AML-193 (cell line): ENCODE data around the gene RBM39.
"Not testable (repeated sequence)": the region's sequence is repeated elsewhere in the genome, so short reads cannot be mapped to it uniquely, and the experiment has no call there.

ENCODE experiments used
- DNase-seq, 2 experiments: peaks; one replicate each; lab custom pipeline; 2025; lab: John Stamatoyannopoulos, UW

RBM39 gene

DNA sequence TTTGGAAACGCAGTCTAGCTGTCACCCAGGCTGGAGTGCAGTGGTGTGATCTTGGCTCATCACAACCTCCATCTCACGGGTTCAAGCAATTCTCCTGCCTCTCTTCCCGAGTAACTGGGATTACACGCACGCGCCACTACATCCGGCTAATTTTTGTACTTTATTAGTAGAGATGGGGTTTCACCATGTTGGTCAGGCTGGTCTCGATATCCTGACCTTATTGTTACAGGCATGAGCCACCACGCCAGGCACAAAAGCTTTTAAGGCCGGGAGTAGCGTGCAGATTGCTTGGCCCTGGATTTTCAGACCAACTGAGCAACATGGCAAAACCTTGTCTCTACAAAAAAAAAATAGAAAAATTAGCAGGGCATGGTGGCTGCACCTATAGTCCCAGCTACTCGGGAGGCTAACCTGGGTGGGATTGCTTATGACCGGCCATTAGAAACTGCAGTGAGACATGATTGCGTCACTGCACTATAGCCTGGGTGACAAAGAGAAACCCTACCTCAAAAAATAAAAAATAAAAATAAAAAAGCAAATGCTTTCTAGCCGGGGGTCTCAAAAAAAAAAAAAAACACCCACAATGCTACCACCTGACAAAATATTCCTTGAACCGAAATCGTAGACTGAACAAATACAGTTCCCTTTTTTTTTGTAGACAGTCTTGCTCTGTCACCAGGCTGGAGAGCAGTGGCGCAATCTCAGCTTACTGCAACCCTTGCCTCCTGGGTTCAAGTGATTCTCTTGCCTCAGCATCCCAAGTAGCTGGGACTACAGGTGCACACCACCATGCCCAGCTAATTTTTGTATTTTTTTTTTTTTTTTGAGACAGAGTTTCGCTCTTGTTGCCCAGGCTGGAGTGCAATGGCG, 15.0 kb downstream of the RBM39 start:
- peak; percentile 9 to 36 for DNase-seq

- no peak for DNase-seq
Measured at GRCh38 chr20:35724321-35725230, 17.5 kb downstream of the RBM39 start.

GRCh38 chr20:35723652-35724320, 18.3 kb downstream of the RBM39 start:
- DNase-seq, result not testable (repeated sequence)

DNA sequence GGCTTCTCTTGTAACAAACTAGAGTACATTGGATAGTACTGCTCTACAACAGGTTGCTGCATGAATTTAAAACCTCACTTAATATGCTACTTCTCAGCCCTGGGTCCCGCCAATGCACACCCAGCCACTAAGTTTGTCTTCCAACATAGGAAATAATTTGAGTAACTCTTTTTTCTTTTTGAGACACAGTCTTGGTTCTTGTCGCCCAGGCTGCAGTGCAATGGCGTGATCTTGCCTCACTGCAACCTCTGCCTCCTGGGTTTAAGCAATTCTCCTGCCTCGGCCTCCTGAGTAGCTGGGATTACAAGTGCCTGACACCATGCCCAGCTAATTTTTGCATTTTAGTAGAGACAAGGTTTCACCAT, 18.8 kb downstream of the RBM39 start:
- DNase-seq, result not testable (repeated sequence)

DNA sequence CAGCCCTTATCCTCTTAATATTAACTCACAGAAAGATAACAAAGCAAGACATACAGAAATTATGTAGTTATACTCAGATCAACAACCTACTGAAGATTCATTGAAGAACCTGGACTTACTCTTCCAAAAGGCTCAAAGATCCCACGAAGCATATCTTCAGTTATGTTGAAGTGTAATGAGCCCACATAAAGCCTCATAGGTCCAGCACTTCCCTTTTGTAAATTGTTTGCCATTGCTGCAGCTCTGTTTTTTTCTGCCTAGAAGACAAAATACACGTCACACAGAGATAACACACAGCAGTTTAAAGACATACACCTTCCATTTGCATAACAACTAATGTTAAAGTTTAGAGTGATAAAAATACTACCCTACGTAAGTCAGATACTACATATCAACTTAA, 20.4 kb downstream of the RBM39 start:
- no peak for DNase-seq

- DNase-seq, result no peak
Measured at GRCh38 chr20:35721219-35721618, 20.8 kb downstream of the RBM39 start.

DNA sequence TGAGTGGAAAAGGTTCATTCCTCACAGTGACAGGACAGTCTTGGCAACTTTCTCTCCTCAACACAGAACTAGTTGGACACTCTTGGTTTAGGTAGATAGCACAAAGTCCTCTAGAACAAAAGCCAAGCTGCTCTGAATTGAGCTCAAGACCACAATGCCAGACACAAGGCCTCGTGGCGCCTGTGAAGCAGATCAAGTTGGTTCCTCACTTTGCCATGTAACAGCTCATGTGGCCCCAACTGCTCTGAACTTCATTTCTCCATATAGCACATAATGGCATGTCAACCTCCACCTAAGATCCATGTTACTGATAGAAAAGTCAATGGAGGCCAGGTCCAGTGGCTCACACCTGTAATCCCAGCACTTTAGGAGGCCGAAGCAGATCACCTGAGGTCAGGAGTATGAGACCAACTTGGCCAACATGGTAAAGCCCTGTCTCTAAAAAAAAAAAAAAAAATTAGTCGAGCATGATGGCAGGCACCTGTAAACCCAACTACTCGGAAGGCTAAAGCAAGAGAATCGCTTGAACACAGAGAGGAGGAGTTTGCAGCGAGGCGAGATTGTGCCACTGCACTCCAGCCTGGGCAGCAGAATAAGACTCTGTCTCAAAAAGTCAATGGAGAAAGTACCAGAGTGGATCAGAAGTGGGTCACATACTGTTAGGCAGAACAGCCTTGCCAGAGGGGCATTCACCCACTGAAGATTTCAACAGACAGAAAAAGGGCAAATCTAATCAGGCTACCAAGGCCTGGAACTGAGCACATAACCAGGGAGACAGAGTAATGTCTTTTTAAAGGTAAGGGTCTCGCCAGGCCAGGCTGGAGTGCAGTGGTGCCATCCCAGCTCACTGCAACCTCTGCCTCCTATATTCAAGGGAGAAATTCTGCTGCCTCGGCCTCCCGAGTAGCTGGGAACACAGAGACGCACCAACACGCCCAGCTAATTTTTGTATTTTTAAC, 21.6 kb downstream of the RBM39 start:
- DNase-seq, result no peak

GRCh38 chr20:35719717-35720116, 22.3 kb downstream of the RBM39 start:
- DNase-seq, result no peak

- no peak for DNase-seq
Measured at GRCh38 chr20:35718972-35719635, 23.0 kb downstream of the RBM39 start.

DNA sequence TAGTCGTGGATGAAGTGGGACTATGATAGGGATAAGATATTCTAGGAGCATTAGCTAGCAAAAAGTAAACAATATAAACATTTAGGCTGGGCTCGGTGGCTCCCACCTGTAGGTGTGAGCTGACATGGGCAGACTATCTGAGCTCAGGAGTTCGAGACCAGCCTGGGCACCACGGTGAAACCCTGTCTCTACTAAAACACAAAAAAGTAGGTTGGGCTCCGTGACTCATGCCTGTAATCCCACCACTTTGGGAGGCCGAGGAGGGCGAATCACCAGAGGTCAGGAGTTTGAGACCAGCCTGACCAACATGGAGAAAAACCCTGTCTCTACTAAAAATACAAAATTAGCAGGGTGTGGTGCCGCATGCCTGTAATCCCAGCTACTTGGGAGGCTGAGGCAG, 23.7 kb downstream of the RBM39 start:
- DNase-seq, result not testable (repeated sequence)

DNA sequence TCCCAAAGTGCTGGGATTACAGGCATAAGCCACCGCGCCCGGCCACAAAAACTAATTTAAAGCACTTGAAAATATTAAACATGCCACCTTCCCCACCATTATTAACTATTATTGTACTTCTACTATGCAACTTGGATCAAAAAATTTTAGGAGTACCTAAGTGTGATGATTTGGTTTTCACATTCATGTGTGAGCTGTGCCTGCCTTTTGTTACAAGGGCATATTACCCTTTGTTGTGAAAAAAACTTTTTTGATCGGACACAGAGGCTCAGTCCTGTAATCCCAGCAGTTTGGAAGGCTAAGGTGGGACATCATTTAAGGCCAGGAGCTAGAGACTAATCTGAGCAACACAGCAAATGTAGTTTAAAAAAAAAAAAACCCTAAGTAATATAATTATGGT, 25.7 kb downstream of the RBM39 start:
- no peak for DNase-seq

DNA sequence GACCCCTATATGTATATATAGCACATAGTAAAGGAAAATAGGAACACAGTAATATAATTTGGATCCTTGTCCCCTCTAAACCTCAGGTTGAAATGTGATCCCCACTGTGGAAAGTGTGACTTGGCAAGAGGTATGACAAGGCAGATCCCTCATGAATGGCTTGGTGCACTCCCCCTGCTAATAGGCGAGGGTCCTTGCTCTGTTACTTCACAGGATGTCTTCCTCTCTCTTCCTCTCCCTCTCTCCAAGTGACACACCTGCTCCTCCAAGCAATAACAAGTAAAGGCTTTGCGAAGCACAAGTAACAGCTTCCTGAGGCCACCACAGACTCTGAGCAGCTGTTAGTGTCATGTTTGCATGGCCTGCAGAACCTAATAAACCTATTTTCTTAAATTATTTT, 26.4 kb downstream of the RBM39 start:
- no peak for DNase-seq

DNA sequence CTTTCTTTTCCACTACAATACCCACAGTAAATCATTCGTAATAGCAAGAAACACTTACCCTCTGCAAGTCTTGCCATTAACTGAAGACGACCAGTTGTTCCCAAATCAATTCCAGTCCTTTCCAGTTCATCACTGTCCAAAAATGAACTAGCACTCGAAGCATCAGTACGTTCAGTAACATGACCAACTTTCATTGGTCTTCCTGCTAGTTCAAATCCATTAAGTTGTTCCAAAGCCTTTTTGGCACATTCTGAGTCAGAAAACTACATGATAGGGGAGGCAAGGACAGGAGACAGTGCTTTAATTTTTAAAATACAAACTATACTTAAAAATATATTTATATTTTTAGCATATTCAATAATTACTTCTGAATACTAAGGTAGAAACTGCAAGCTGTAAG, 27.9 kb downstream of the RBM39 start:
- no peak for DNase-seq

DNA sequence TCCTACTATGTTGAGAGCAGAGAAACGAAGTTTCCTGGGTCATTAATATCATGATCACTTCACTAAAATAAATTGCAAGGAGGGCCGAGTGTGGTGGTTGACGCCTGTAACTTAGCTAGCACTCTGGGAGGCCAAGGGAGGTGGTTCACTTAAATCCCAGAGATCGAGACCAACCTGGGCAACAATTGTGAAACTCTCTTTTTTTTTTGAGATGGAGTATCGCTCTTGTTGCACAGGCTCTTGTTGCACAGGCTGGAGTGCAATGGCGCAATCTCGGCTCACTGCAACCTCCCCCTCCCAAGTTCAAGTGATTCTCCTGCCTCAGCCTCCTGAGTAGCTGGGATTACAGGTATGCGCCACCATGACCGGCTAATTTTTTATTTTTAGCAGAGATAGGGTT, 28.9 kb downstream of the RBM39 start:
- DNase-seq, result not testable (repeated sequence)

DNA sequence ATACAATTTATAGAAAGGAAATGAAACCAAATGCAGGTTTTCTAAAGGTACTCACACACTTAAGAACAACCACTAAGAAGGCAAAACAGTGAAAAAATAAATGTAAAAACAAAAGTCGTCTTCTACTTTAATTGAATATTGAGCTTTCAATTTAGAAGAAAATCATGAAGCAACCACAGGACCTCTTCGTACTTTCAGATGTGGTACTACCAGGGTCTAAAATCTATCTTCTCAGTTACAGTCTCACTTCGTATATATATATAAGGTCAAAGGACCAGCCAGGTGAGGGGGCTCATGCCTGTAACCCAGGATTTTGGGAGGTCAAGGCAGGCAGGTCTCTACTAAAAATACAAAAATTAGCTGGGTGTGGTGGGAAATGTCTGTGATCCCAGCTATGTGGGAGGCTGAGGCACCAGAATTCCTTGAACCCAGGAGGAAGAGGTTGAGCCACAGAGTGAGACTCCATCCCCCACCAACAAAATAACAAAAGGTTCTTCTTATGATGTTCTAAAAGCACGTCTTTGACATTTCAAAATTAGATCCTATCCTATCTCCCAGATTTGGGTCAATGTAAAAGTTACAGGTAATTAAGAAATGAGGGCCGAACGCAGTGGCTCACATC, 30.4 kb downstream of the RBM39 start:
- DNase-seq, result no peak

DNA sequence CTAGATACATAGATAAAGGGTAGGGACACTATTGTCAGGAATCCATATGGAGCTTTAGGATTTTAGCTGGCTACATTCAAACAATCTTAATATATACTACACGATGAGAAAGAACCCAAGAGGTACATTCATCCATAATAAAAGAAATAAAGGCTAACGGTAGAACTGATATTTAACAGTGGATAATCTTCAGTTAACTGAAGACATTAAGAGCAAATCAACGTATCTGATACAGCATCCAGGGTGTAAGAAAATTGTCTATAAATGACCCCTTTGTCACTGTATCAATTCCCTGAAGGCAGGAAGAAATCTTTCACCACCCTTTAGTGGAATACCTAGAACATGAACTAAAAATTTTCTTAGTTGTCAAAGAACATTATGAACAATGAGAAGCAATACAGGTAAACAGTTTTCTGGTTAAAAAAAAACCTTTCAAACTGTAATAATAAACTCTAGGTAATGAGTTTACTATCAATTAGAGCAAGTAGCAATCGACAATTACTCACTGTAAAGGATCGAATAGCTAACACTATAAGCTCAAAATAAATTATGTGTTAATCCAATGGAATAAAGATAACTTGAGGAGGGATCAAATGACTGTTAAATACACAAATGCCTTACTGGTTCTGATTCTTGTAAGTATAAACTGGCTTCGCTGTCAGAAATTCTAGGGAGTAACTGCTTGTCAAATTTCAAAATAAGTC, 31.0 kb downstream of the RBM39 start:
- DNase-seq, result no peak

DNA sequence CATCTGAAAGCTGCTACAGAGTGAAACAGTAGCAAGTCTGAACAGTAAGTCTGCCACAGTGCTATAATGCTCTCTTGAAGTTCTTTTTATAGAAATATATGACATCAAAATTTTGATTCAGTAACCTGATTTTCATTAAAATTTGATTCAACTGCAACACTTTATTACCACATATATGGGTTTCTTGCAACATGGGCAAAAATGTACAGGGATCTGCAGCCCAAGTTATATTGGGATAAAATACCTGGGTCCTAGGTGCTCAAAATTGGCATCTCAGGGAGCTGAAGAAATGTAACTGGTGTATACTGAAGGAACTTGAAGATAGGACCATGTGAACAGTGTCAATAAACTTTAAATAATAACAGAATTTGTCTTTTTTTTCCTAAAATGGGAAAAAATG, 32.0 kb downstream of the RBM39 start:
- DNase-seq, result no peak

DNA sequence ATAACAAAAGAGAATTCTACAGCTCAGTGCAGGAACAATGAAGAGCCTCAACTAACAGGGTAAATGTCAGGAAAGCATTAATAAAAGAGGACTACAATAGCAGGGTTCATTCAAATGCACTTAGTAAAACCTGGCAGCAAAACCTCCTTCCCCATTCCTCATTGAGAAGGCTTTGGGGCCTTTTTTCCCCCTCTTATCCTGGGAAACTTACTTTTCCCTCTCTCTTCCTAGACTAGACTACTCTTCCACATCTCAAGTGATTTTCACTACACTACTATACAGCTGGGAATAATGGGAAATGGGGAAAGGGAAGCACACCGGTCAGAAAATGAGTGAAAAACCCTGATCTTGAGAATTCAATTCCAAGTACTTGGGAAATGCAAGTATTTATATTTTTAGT, 32.8 kb downstream of the RBM39 start:
- DNase-seq, result no peak

DNA sequence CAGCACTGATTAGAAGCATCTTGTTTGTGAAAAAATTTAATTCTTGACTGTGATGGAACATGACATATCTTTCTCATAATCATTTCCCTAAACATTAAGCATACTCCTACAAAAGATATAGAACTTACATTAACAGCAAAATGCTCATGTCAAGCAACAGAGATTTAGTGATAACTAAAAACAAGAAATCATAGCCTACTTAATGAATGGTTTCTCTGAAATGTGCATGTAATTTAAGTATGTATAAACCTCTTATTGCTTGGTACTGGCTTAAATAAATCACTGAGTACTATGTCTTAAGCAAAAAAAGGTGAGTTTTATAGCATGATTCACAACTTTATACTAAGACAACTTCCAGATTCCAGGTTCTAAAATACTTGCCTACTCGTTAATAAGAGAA, 33.6 kb downstream of the RBM39 start:
- DNase-seq, result no peak
